HL-60 (cell line): ENCODE results near the gene RWDD2A.
A peak's percentile ranks its signal among the peaks of the same experiment; 100 is the strongest.

ENCODE experiments used
- DNase-seq, 2 experiments: peaks; one replicate each; pipeline ENCODE4 v3.0.0-alpha.2; 2010 to 2020; ENCODE audit warnings: low read depth in 1 of 2, low spot score in 1 of 2
- H3K27ac ChIP-seq: fragments of 250-450 bp; sonication (Bioruptor Pico); replicated peaks from 2 replicates; pipeline ENCODE4 v1.5.1; 2020; ENCODE audit warnings: mild to moderate bottlenecking, moderate library complexity
- H3K27me3 ChIP-seq: fragments of 250-450 bp; sonication (Bioruptor Pico); 2 replicates; pipeline ENCODE4 v1.5.1; 2021; ENCODE audit warnings: mild to moderate bottlenecking, moderate library complexity; ENCODE audit not compliant: insufficient read depth, poor library complexity, severe bottlenecking
- H3K4me3 ChIP-seq: replicated peaks from 2 replicates; pipeline ENCODE4 v1.5.1; 2011; ENCODE audit warnings: mild to moderate bottlenecking, control low read depth, low read length; ENCODE audit not compliant: insufficient read depth
- GABPA ChIP-seq: IDR thresholded peaks from 2 replicates; pipeline ENCODE4 v1.6.1; 2012; ENCODE audit warnings: low read depth
- POLR2AphosphoS5 ChIP-seq: IDR thresholded peaks from 2 replicates; pipeline ENCODE4 v1.6.1; 2012; ENCODE audit warnings: low read depth
- REST ChIP-seq: IDR thresholded peaks from 2 replicates; pipeline ENCODE4 v1.6.1; 2012; ENCODE audit warnings: low read depth; ENCODE audit not compliant: insufficient replicate concordance
- SPI1 ChIP-seq: IDR thresholded peaks from 2 replicates; pipeline ENCODE4 v1.6.1; 2012; ENCODE audit warnings: low read depth, mild to moderate bottlenecking, borderline replicate concordance
- TF ChIP-seq, protein P1 (sequence below): IDR thresholded peaks from one replicate; pipeline ENCODE4 v1.5.1; 2011; ENCODE audit warnings: low read length, control low read depth, inconsistent platforms; ENCODE audit not compliant: insufficient read depth

Gene RWDD2A

DNA sequence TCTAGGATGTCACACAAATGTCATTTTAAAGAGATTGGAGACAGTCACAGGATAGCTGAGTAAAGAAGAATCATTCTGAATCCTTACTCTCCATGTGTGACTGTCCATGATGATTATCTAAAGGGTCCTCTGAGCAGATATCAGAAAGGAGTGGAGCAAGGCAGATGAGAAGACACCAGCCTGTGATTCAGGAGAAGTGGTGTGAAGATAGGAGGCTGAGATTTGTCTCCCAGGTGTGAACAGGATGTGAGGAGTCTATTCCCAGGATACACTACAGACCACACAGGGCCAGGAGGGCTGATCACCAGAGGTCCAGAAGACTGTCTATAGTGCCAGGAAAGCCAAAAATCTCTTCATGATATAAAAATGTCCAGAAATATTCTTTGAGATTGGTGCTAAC lies 27.0 kb downstream of the RWDD2A start:
- H3K27me3 ChIP-seq: no peaks in the 10 kb centered on the region
- no peak overlapping the region for H3K27ac ChIP-seq
- H3K4me3 ChIP-seq: no peak overlapping the region
- DNase-seq: no peak
- TF ChIP-seq REST (no peak), POLR2AphosphoS5 (no peak), SPI1 (no peak), GABPA (no peak)
- TF ChIP-seq, protein P1, sequence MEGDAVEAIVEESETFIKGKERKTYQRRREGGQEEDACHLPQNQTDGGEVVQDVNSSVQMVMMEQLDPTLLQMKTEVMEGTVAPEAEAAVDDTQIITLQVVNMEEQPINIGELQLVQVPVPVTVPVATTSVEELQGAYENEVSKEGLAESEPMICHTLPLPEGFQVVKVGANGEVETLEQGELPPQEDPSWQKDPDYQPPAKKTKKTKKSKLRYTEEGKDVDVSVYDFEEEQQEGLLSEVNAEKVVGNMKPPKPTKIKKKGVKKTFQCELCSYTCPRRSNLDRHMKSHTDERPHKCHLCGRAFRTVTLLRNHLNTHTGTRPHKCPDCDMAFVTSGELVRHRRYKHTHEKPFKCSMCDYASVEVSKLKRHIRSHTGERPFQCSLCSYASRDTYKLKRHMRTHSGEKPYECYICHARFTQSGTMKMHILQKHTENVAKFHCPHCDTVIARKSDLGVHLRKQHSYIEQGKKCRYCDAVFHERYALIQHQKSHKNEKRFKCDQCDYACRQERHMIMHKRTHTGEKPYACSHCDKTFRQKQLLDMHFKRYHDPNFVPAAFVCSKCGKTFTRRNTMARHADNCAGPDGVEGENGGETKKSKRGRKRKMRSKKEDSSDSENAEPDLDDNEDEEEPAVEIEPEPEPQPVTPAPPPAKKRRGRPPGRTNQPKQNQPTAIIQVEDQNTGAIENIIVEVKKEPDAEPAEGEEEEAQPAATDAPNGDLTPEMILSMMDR: no peak

DNA sequence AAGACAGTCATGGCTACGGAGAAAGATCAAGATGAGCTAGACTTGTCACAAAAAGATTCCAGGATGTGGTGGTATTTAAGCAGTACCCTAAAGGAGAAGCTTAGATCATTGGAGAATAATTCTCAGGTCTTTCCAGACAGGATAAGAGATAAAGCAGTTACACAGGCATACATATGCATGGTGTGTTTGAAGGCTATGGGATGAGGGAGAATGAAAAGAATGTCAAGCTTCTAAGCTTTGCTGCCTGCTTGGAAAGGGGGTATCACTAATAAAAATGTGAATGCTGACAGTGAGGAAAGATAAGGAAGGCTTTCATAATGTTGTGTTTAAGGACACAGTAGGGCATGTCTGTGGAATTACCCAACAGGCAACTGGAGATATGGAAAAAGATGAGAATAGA lies 28.1 kb downstream of the RWDD2A start:
- Histone ChIP-seq H3K27ac (no peak overlapping the region), H3K4me3 (no peak overlapping the region), H3K27me3 (no peaks in the 10 kb centered on the region)
- DNase-seq: no peak
- TF ChIP-seq, protein P1: no peak
- TF ChIP-seq GABPA (no peak), SPI1 (no peak), POLR2AphosphoS5 (no peak), REST (no peak)

GRCh38 chr6:83221889-83222479 lies 28.8 kb downstream of the RWDD2A start:
- Histone ChIP-seq H3K27ac (no peak overlapping the region), H3K27me3 (no peaks in the 10 kb centered on the region), H3K4me3 (no peak overlapping the region)
- no peak for DNase-seq
- TF ChIP-seq, protein P1: peak; percentile 30
- TF ChIP-seq GABPA (no peak), SPI1 (no peak)

DNA sequence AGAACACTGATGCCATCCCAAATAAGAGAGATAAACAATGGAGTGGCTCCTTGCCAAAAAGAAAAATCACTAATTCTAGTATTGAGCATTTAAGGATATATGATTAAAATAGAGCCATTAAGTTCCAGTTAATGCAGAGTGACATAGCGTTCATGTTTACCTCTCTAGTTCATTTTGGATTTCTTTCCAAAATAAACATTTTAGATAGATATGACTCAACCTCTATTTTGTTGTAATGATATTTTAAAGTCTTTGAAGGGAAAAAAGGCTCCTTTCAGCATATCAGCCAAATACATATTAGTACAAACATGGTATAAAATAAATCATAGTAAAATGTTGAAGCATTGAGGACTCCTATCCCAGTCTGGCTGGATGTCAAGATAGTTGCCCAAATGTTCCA lies 33.4 kb downstream of the RWDD2A start:
- no peak overlapping the region for H3K27ac ChIP-seq
- H3K27me3 ChIP-seq: no peaks in the 10 kb centered on the region
- DNase-seq: no peak
- TF ChIP-seq, protein P1: no peak
- TF ChIP-seq REST: no peak
- TF ChIP-seq SPI1: no peak
- TF ChIP-seq GABPA: no peak
- TF ChIP-seq POLR2AphosphoS5: no peak
- H3K4me3 ChIP-seq: no peak overlapping the region
